KOPT-K1 (cell line): Measurements from ENCODE around the gene LBH.

Source experiments
- H3K27ac ChIP-seq: fragments of 200-600 bp; sonication (generic); 2 replicates; pipeline ENCODE4 v1.5.1; 2016; ENCODE audit warnings: antibody characterized with exemption, mild to moderate bottlenecking, low read depth, low read length; ENCODE audit not compliant: poor library complexity, severe bottlenecking
- H3K36me3 ChIP-seq: fragments of 200-600 bp; sonication (generic); 2 replicates; pipeline ENCODE4 v1.5.1; 2017; ENCODE audit warnings: antibody characterized with exemption, mild to moderate bottlenecking, low read length, moderate library complexity; ENCODE audit not compliant: insufficient read depth
- H3K9me3 ChIP-seq: fragments of 200-600 bp; sonication (generic); 2 replicates; pipeline ENCODE4 v1.5.1; 2017; ENCODE audit warnings: antibody characterized with exemption, low read length, mild to moderate bottlenecking; ENCODE audit not compliant: insufficient read depth, poor library complexity, severe bottlenecking

The LBH gene

GRCh38 chr2:30255026-30255425 is 23.7 kb downstream of the LBH start:
- H3K27ac ChIP-seq, result no peak overlapping the region
- H3K9me3 ChIP-seq, result no peaks in the 10 kb centered on the region
- H3K36me3 ChIP-seq, result peaks cover 8% of the 10 kb centered on the region

GRCh38 chr2:30255466-30256408 is 24.4 kb downstream of the LBH start:
- Histone ChIP-seq H3K36me3 (peaks cover 8% of the 10 kb centered on the region), H3K27ac (peak overlapping the region; percentile 37), H3K9me3 (no peaks in the 10 kb centered on the region)

DNA sequence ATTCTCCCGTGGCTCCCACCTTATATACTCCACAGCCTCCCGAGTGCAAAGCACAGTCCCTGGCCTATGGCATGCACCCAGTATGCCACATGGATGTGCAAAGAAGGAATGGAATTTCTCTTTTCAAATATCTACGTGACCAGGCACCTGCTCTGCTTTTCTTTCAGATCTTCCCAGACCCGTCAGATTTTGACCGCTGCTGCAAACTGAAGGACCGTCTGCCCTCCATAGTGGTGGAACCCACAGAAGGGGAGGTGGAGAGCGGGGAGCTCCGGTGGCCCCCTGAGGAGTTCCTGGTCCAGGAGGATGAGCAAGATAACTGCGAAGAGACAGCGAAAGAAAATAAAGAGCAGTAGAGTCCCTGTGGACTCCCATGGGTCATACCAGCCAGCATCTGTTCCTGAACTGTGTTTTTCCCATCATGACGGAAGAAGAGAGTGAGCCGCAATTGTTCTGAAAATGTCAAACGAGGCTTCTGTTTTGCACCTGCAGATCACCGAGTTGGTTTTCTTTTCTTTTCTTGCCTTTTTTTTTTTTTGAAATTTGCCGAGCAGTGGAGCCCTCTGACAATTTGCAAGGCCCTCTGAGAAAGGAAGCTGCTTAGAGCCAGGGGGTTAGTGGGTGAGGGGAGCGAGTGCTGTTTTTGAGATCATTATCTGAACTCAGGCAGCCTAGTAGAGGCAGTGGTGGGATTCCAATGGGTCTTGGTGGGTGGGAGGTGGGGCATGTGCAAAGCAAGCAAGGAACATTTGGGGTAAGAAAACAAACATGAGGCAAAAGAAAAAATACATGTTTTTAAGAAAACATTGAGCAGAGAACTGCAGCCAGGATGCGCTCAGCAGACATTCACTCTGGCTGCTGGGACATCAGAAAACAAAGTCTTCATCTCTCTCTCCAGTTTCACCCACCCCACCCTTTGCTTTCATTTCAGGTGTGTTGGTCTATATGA is 26.2 kb downstream of the LBH start:
- peak overlapping the region; percentile 74 for H3K27ac ChIP-seq
- H3K36me3 ChIP-seq, result peaks cover 8% of the 10 kb centered on the region
- H3K9me3 ChIP-seq, result no peaks in the 10 kb centered on the region

GRCh38 chr2:30259071-30259470 is 27.7 kb downstream of the LBH start:
- Histone ChIP-seq H3K36me3 (peaks cover 8% of the 10 kb centered on the region), H3K9me3 (no peaks in the 10 kb centered on the region), H3K27ac (peak overlapping the region; percentile 74)

DNA sequence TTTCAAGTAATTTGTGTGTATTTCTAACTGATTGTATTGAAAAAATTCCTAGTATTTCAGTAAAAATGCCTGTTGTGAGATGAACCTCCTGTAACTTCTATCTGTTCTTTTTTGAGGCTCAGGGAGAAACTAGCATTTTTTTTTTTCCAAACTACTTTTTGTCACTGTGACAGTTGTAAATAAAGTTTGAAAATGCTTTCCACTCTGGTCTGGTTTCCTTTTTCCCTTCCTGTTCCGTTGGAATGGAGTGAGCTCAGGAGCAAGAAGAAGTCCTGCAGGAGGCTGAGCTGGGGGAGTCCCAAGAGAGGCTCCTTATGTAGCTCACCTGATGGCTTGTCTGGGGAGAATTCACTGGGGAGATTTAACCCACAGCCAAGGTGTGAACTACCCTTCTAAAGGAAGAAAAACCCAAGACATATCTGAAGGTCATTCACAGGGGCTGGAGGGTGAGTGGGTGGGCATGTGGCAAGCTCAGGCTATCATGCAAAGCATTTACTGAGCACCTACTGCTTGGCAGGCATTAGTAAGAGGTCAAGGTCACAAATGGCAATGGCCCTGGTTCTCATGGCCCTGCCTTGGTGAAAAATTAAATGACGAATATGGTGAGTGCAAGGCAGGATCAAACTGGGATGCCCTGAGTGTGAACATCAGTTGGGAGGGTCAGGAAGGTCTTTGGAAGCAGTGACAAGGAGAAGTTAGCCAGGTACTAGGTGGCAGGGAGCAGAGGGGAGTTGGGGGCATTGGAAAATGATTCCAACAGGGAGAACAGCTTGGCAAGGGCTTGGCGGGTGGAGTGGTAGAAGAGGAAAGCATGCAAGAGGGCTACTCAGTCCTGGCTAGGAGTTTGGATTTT is 28.7 kb downstream of the LBH start:
- Histone ChIP-seq H3K9me3 (no peaks in the 10 kb centered on the region), H3K36me3 (peaks cover 8% of the 10 kb centered on the region), H3K27ac (no peak overlapping the region)

DNA sequence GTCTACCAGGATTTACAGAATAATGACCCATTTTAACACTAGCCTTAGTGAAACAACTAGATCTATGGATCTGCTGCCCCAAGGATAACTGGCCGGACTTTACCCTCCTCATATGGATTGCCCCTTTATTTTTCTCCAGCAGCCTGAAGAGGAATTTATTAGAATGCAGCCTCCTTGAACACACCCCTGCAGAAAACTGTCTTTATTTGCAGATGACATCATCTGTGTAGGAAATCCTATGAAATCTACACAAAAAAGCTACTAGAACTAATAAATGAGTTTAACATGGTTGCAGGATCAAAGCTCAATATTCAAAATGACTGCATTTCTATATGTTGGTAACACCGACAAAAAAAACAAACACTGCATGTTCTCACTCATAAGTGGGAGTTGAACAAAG is 29.6 kb downstream of the LBH start:
- H3K27ac ChIP-seq, result no peak overlapping the region
- H3K36me3 ChIP-seq, result peaks cover 8% of the 10 kb centered on the region
- H3K9me3 ChIP-seq, result no peaks in the 10 kb centered on the region

DNA sequence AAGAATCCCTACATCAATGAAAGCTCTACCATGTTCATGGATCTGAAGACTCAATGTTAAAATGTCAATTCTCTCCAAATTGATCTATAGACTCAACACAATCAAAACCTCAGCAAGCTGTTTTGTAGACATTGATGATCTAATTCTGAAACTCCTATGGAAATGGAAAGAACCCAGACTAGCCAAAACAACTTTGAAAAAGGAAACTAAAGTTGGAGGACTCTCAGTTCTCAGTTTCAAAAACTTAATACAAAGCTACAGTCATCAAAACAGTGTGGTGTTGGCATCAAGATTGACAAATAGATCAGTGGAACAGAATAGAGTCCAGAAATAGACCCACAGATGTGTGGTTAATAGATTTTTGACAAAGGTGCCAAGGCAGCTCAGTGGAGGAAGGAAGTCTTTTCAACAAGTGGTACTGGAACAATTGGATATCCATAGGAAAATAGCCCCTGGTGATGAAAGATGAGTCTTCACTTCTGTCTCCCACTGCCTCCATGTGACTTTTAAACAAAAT is 30.4 kb downstream of the LBH start:
- no peaks in the 10 kb centered on the region for H3K9me3 ChIP-seq
- H3K27ac ChIP-seq, result no peak overlapping the region
- H3K36me3 ChIP-seq, result peaks cover 8% of the 10 kb centered on the region

GRCh38 chr2:30262716-30263309 is 31.5 kb downstream of the LBH start:
- Histone ChIP-seq H3K9me3 (no peaks in the 10 kb centered on the region), H3K36me3 (peaks cover 8% of the 10 kb centered on the region)

GRCh38 chr2:30264274-30264673 is 32.9 kb downstream of the LBH start:
- Histone ChIP-seq H3K27ac (no peak overlapping the region), H3K36me3 (no peaks in the 10 kb centered on the region; the same call in 1 of the 2 replicates), H3K9me3 (no peaks in the 10 kb centered on the region)

More at GRCh38 chr2:30262716-30263309, 31.5 kb downstream of the LBH start:
- H3K27ac ChIP-seq, result no peak overlapping the region

- Histone ChIP-seq H3K27ac (peak overlapping the region; percentile 67), H3K36me3 (no peaks in the 10 kb centered on the region), H3K9me3 (no peaks in the 10 kb centered on the region)
Measured at GRCh38 chr2:30265052-30266015, 34.0 kb downstream of the LBH start.

- no peaks in the 10 kb centered on the region for H3K9me3 ChIP-seq
- peak overlapping the region; percentile 67 for H3K27ac ChIP-seq
Measured at GRCh38 chr2:30266051-30266621, 34.8 kb downstream of the LBH start.

GRCh38 chr2:30266705-30267104 is 35.4 kb downstream of the LBH start:
- Histone ChIP-seq H3K9me3 (no peaks in the 10 kb centered on the region), H3K36me3 (no peaks in the 10 kb centered on the region), H3K27ac (peak overlapping the region; percentile 67)

More at GRCh38 chr2:30266051-30266621, 34.8 kb downstream of the LBH start:
- no peaks in the 10 kb centered on the region for H3K36me3 ChIP-seq
